ENCODE measurements around the gene SMIM43.
"Not testable (repeated sequence)": the region's sequence is repeated elsewhere in the genome, so short reads cannot be mapped to it uniquely, and the experiment has no call there.

The SMIM43 gene

DNA sequence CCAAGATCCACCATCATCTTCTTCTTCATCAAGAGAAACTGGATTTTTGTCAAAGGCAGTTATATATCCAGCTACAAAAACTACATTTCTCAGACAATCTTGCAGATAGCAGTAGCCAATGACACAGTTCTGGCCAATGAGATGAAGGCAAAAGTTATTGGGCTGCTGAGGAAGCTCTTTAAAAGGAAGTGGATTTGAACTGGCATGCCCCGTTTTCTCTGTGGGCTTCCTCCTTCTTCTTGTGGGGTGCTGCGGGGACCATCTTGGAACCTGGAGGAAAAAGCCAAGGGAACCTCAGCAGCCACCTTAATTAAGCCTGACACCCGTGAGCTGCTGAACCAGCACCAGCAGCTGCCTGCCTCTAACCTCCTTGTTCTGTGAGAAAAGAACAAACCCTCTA, 4.8 kb downstream of the SMIM43 start:
- Histone ChIP-seq H3K9ac (ENCODE audit: low read length in 2 of 2) (no peak overlapping the region), H3K27ac (ENCODE audit: low read length) (no peak overlapping the region), H3K27me3 (ENCODE audit: control insufficient read depth in 1 of 2, insufficient read depth in 2 of 2, low read length in 2 of 2) (peaks cover 10 to 13% of the 10 kb centered on the region in 2 donors), H3K9me3 (ENCODE audit: control insufficient read depth in 2 of 2, low read length in 2 of 2) (no peaks in the 10 kb centered on the region), H3K4me1 (ENCODE audit: control insufficient read depth, insufficient read depth, low read length) (peaks cover 4% of the 10 kb centered on the region), H3K4me3 (ENCODE audit: low read length in 2 of 2) (no peak overlapping the region), H3K36me3 (ENCODE audit: control insufficient read depth in 2 of 2, insufficient read depth in 2 of 2, low read length in 2 of 2) (no peaks in the 10 kb centered on the region)

DNA sequence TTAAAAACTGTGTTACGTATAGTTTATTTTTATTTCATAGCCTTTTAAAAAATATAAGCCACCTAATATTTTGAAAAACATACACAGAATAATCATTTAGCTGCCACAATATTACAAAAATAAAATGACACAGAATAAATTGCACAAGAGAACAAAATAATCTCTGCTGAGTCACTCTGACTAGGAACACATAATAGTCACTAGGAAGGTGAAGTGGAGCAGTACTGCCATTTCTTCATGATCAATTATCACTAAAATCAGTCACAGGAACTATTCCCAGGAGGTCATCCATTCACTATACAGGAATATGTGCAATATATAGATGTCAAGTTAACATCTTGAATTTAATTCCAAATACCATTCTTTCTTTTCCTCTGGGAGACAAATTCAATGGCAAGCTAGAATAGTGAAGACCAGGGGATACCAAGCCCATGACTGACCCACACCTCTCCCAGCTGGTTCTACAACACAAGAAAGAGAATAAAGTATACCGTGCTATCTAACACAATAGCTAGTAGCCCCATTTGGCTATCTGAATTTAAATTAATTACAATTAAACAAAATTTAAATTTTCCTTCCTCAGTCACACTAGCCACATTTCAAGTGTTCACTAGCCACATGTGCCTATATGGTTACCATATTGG, 5.9 kb downstream of the SMIM43 start:
- no peaks in the 10 kb centered on the region for H3K9me3 ChIP-seq (ENCODE audit: control insufficient read depth in 2 of 2, low read length in 2 of 2)
- H3K4me1 ChIP-seq (ENCODE audit: control insufficient read depth, insufficient read depth, low read length), result no peaks in the 10 kb centered on the region
- no peak overlapping the region for H3K27ac ChIP-seq (ENCODE audit: low read length)
- H3K9ac ChIP-seq (ENCODE audit: low read length in 2 of 2), result no peak overlapping the region
- peaks cover 2 to 6% of the 10 kb centered on the region in 2 donors for H3K27me3 ChIP-seq (ENCODE audit: control insufficient read depth in 1 of 2, insufficient read depth in 2 of 2, low read length in 2 of 2)
- H3K36me3 ChIP-seq (ENCODE audit: control insufficient read depth in 2 of 2, insufficient read depth in 2 of 2, low read length in 2 of 2), result no peaks in the 10 kb centered on the region
- no peak overlapping the region for H3K4me3 ChIP-seq (ENCODE audit: low read length in 2 of 2)

DNA sequence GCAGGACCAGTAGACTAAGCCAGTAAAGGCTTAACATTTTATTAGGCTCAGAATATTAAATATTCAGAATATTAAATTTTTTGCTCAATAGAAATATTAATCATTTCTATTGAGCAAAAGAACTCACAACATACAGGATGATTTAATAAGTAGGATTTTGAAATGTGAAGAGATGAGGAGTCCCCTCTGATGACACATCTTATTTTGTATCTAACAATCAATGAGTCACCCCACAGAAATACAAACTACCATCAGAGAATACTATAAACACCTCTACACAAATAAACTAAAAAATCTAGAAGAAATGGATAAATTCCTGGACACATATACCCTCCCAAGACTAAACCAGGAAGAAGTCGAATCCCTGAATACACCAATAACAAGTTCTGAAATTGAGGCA, 12.8 kb downstream of the SMIM43 start:
- H3K4me3 ChIP-seq (ENCODE audit: low read length in 2 of 2); H3K9me3 ChIP-seq (ENCODE audit: control insufficient read depth in 2 of 2, low read length in 2 of 2); H3K27me3 ChIP-seq (ENCODE audit: control insufficient read depth in 1 of 2, insufficient read depth in 2 of 2, low read length in 2 of 2); H3K9ac ChIP-seq (ENCODE audit: low read length in 2 of 2); H3K4me1 ChIP-seq (ENCODE audit: control insufficient read depth, insufficient read depth, low read length); H3K36me3 ChIP-seq (ENCODE audit: control insufficient read depth in 2 of 2, insufficient read depth in 2 of 2, low read length in 2 of 2); H3K27ac ChIP-seq (ENCODE audit: low read length): not testable (repeated sequence)

DNA sequence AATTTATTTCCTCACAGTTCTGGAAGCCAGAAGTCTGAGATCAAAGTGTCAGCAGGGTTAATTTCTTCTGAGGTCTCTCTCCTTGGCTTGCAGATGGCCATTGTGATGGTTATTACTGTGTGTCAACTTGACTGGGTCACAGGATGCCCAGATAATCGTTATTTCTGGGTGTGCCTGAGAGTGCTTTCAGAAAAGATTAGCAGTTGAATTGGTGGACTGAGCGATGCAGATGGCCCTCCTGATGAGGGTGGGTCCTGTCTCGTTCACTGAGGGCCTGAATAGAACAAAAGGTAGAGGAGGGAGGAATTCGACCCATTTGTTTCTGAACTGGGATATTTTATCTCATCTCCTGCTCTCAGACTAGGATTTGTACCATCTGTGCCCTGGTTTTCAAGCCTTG, 15.7 kb downstream of the SMIM43 start:
- Histone ChIP-seq H3K4me1 (ENCODE audit: control insufficient read depth, insufficient read depth, low read length) (no peaks in the 10 kb centered on the region), H3K27me3 (ENCODE audit: control insufficient read depth in 1 of 2, insufficient read depth in 2 of 2, low read length in 2 of 2) (no peaks in the 10 kb centered on the region), H3K27ac (ENCODE audit: low read length) (no peak overlapping the region), H3K36me3 (ENCODE audit: control insufficient read depth in 2 of 2, insufficient read depth in 2 of 2, low read length in 2 of 2) (no peaks in the 10 kb centered on the region), H3K9me3 (ENCODE audit: control insufficient read depth in 2 of 2, low read length in 2 of 2) (no peaks in the 10 kb centered on the region), H3K4me3 (ENCODE audit: low read length in 2 of 2) (no peak overlapping the region), H3K9ac (ENCODE audit: low read length in 2 of 2) (no peak overlapping the region)

DNA sequence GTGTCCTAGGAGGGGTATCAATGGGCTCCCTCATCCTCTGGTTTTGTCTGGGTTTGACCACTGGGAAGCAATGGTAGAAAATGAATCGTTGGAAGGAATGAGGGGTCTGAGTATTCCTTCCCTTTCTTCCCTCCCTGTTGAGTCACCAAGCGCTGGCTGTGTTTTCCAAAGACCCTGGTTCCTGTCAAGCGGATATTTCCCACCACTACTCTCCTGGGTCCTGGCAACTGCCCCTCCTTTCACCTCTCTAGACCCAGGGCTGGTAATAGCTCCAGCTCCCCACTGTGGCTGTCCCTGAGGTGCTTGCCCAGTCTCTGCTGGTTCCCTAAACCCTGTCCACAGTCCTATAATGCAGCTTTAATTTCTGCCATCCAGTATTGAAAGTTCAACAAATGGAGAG, 22.2 kb downstream of the SMIM43 start:
- Histone ChIP-seq H3K27ac (ENCODE audit: low read length) (no peak overlapping the region), H3K9me3 (ENCODE audit: control insufficient read depth in 2 of 2, low read length in 2 of 2) (no peaks in the 10 kb centered on the region), H3K4me3 (ENCODE audit: low read length in 2 of 2) (no peak overlapping the region), H3K36me3 (ENCODE audit: control insufficient read depth in 2 of 2, insufficient read depth in 2 of 2, low read length in 2 of 2) (no peaks in the 10 kb centered on the region), H3K27me3 (ENCODE audit: control insufficient read depth in 1 of 2, insufficient read depth in 2 of 2, low read length in 2 of 2) (no peaks in the 10 kb centered on the region), H3K4me1 (ENCODE audit: control insufficient read depth, insufficient read depth, low read length) (no peaks in the 10 kb centered on the region), H3K9ac (ENCODE audit: low read length in 2 of 2) (no peak overlapping the region)

DNA sequence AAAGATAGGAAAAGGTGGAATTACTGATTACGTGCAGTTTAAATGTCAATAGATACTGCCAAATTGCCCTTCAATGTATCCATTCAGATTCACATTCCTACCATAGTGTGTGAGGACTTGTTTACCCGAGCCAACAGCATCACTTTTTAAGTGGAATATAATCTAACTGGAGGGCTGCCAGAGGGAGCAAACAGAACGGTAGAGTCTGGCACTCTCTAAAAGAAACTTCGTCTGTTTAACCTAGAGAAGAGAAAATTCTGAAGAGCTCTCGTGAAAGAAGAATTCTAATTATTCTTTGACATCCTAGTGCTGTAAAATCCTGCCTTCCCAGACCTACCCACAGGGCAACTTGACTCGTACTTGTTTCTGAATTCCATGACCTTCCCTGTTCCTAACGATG, 23.2 kb downstream of the SMIM43 start:
- Histone ChIP-seq H3K36me3 (ENCODE audit: control insufficient read depth in 2 of 2, insufficient read depth in 2 of 2, low read length in 2 of 2) (no peaks in the 10 kb centered on the region), H3K9ac (ENCODE audit: low read length in 2 of 2) (no peak overlapping the region), H3K27me3 (ENCODE audit: control insufficient read depth in 1 of 2, insufficient read depth in 2 of 2, low read length in 2 of 2) (no peaks in the 10 kb centered on the region), H3K4me3 (ENCODE audit: low read length in 2 of 2) (no peak overlapping the region), H3K9me3 (ENCODE audit: control insufficient read depth in 2 of 2, low read length in 2 of 2) (no peaks in the 10 kb centered on the region), H3K4me1 (ENCODE audit: control insufficient read depth, insufficient read depth, low read length) (no peaks in the 10 kb centered on the region), H3K27ac (ENCODE audit: low read length) (no peak overlapping the region)

DNA sequence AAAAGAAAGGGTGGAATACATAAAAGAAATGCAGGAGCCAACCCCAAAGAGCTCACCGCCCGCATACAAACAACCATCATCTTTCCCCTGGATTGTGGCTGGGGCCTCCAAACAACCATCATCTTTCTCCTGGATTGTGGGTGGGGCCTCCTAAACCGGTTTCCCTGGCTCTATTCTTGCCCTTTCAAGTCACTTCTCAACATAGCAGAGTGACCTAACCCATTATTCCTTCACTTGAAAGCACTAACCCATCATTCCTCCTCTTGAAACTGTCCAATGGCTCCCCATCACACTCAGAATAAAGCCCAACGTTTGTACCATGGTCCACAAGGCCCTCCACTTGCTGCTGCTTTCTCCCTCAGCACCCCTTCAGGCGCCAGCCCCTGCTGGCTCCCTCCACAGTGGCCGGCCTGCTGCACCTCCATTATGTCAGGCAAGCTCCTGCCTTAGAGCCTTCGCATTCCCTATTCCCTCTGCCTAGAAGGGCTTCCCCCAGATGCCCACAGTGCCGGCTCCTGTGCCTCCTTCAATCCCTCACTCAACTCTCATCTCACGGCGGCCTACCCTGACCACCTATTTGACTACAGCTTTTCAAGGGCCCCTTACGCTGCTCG, 24.1 kb downstream of the SMIM43 start:
- H3K4me1 ChIP-seq (ENCODE audit: control insufficient read depth, insufficient read depth, low read length), result no peaks in the 10 kb centered on the region
- H3K4me3 ChIP-seq (ENCODE audit: low read length in 2 of 2), result no peak overlapping the region
- H3K36me3 ChIP-seq (ENCODE audit: control insufficient read depth in 2 of 2, insufficient read depth in 2 of 2, low read length in 2 of 2), result no peaks in the 10 kb centered on the region

DNA sequence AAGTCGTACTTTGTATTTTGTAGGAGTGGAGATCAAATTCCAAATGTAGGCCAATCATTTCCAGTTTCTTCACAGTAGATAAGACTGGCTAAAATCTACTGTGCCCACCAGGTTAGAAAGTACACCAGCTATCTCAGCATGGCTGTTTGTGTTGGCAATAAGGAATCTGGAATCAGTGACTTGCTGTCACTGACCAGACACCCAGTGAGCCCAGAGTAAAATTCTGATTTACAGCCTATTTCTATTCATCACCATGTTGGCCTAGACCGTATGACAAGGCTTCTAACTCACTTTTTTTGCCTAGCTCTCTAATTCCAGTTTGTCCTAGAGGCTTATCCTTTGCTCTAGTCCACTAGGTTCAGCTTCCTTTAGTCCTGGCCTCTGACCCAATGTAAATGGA, 25.4 kb downstream of the SMIM43 start:
- no peaks in the 10 kb centered on the region for H3K9me3 ChIP-seq (ENCODE audit: control insufficient read depth in 2 of 2, low read length in 2 of 2)
- no peaks in the 10 kb centered on the region for H3K4me1 ChIP-seq (ENCODE audit: control insufficient read depth, insufficient read depth, low read length)
- H3K9ac ChIP-seq (ENCODE audit: low read length in 2 of 2), result no peak overlapping the region
- no peaks in the 10 kb centered on the region for H3K36me3 ChIP-seq (ENCODE audit: control insufficient read depth in 2 of 2, insufficient read depth in 2 of 2, low read length in 2 of 2)
- no peak overlapping the region for H3K4me3 ChIP-seq (ENCODE audit: low read length in 2 of 2)
- H3K27ac ChIP-seq (ENCODE audit: low read length), result no peak overlapping the region
- H3K27me3 ChIP-seq (ENCODE audit: control insufficient read depth in 1 of 2, insufficient read depth in 2 of 2, low read length in 2 of 2), result peaks cover 0 to 5% of the 10 kb centered on the region in 2 donors

More for the DNA sequence above, 24.1 kb downstream of the SMIM43 start:
- H3K9me3 ChIP-seq (ENCODE audit: control insufficient read depth in 2 of 2, low read length in 2 of 2), result no peaks in the 10 kb centered on the region
- H3K27me3 ChIP-seq (ENCODE audit: control insufficient read depth in 1 of 2, insufficient read depth in 2 of 2, low read length in 2 of 2), result peaks cover 0 to 5% of the 10 kb centered on the region in 2 donors
- no peak overlapping the region for H3K9ac ChIP-seq (ENCODE audit: low read length in 2 of 2)
- no peak overlapping the region for H3K27ac ChIP-seq (ENCODE audit: low read length)

DNA sequence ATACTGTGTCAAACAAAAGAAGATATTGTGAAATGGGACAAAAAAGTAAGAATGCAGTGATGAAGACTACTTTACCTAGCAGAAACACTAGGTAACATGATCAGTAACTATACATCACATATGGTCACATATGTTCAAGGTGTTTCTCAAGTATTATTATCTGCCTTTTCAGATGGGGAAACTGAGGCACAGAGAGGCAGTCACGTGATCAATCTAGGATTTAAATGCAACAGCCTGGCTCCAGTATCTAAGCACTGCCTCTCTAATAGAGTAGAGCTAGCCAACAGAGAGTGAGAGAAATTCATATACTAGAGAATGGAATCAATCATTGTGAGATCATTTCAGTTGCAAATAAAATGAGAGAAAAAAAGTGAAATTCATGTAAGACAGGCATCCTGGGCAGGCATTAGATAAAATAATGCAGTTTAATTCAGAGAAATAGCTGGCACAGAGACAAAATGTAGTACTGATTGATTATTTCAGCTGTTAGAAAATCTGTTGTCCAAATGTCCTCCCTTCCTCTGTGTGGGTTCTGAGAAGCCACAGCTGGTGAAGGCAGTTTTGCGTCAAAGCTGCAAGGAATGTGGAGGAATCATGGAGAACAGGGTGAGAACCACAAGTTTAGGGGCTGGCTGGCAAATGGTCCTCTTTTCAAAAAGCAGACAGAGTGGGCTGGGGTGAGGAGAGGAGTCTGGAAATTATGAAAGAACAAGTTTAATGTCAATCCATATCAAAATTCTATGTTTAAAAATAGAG, 26.0 kb downstream of the SMIM43 start:
- Histone ChIP-seq H3K27ac (ENCODE audit: low read length) (no peak overlapping the region), H3K36me3 (ENCODE audit: control insufficient read depth in 2 of 2, insufficient read depth in 2 of 2, low read length in 2 of 2) (no peaks in the 10 kb centered on the region), H3K4me3 (ENCODE audit: low read length in 2 of 2) (no peak overlapping the region), H3K4me1 (ENCODE audit: control insufficient read depth, insufficient read depth, low read length) (no peaks in the 10 kb centered on the region), H3K27me3 (ENCODE audit: control insufficient read depth in 1 of 2, insufficient read depth in 2 of 2, low read length in 2 of 2) (peaks cover 0 to 5% of the 10 kb centered on the region in 2 donors), H3K9me3 (ENCODE audit: control insufficient read depth in 2 of 2, low read length in 2 of 2) (no peaks in the 10 kb centered on the region), H3K9ac (ENCODE audit: low read length in 2 of 2) (no peak overlapping the region)

DNA sequence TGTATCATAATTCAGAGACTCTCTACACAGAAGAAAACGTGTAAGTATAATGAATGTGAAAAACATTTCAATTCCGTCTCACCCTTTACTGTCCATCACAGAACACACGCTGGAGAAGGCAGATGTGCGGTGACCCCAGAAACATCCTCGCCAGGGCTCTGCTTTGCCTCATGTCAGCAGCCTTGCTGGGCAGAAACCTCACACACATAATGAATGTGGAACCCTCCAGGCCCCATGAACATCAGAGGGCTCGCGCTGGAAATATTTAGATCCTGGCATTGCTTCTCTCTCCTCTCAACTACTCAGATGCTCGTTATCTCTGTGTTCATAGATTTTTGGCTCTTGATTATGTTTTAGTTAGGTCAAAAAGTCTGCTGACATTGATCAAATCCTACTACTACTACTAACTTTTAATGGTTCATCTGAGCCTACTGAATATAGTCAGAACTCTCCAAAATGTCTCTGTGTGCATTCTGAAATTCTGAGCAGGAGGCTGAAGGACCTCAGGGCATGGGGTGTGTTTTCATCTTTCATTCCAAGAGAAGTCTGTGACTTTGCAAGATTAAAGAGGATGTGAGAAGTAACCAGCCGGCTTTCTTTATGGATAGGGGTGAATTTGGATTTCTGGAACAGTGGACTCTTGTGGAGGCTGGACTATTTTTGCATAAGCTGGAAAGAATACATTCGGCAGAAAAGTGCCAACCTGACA, 27.0 kb downstream of the SMIM43 start:
- no peaks in the 10 kb centered on the region for H3K9me3 ChIP-seq (ENCODE audit: control insufficient read depth in 2 of 2, low read length in 2 of 2)
- H3K27ac ChIP-seq (ENCODE audit: low read length), result no peak overlapping the region
- H3K36me3 ChIP-seq (ENCODE audit: control insufficient read depth in 2 of 2, insufficient read depth in 2 of 2, low read length in 2 of 2), result no peaks in the 10 kb centered on the region
- peaks cover 0 to 5% of the 10 kb centered on the region in 2 donors for H3K27me3 ChIP-seq (ENCODE audit: control insufficient read depth in 1 of 2, insufficient read depth in 2 of 2, low read length in 2 of 2)
- H3K9ac ChIP-seq (ENCODE audit: low read length in 2 of 2), result no peak overlapping the region
- no peaks in the 10 kb centered on the region for H3K4me1 ChIP-seq (ENCODE audit: control insufficient read depth, insufficient read depth, low read length)
- no peak overlapping the region for H3K4me3 ChIP-seq (ENCODE audit: low read length in 2 of 2)
